ENCODE data around the gene CBY2.

GRCh38 chr13:45750566-45750965 is 48.4 kb downstream of the CBY2 start:
- TF ChIP-seq CTCF (IDR thresholded peaks at IDR 0.05) (no peak), POLR2A (IDR thresholded peaks at IDR 0.05) (no peak)
